SK-N-MC (cell line): ENCODE measurements around the gene C5AR2.

ENCODE experiments used
- EZH2 ChIP-seq: fragments of 200-600 bp; sonication (generic); IDR thresholded peaks from one replicate; pipeline ENCODE4 v1.6.1; 2017; ENCODE audit warnings: antibody characterized with exemption
- POLR2AphosphoS5 ChIP-seq: IDR thresholded peaks from 2 replicates; pipeline ENCODE4 v1.6.1; 2012; ENCODE audit warnings: mild to moderate bottlenecking, low read depth, low read length, borderline replicate concordance

- TF ChIP-seq EZH2 (no peak), POLR2AphosphoS5 (peak; percentile 92)
These were observed 17.1 kb downstream of the C5AR2 start, which contains the start of gene DHX34 for GRCh38 chr19:47348819-47349795.
